Stimulated activated CD8-positive, alpha-beta memory T cell treated with anti-CD3 and anti-CD28 coated beads, Interleukin-7, amount 100 ng/mL, for 24 hours (primary cell): ENCODE data around the gene TTLL6.
"Not testable (repeated sequence)": the region's sequence is repeated elsewhere in the genome, so short reads cannot be mapped to it uniquely, and the experiment has no call there.

ENCODE experiments used
- DNase-seq: peaks from one replicate; pipeline ENCODE4 v3.0.0-alpha.2; 2020; ENCODE audit warnings: low read depth

Gene TTLL6

GRCh38 chr17:48816774-48817590 lies at the start of gene TTLL6:
Gene TTLL6 (minus strand): TSS chr17:48817229. CDS start chr17:48817072, 157 bp downstream.
- DNase-seq = peak; percentile 39

DNA sequence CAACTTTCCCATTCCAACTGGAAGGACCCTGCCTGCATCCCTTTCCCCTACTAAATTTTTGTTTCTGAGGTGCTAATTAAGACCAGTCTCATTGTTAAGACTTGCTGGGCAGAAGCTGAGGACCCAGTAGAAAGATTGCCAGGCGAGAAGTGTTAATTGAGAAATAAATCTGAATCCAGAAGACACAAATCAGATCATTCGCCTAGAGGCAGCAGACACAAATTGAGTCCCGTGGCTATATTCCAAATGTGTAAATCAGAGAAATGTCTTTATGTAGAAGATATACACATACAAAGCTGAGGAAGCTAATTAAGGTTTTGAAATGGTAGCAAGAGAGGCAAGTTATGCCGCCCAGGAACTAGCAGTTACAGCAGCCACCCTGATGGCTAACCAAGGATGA lies 43.4 kb upstream of the TTLL6 start:
- no peak for DNase-seq

- DNase-seq = no peak
Observed at GRCh38 chr17:48860034-48860433, 43.0 kb upstream of the TTLL6 start.

GRCh38 chr17:48856122-48856821 lies 39.2 kb upstream of the TTLL6 start:
- DNase-seq = no peak

DNA sequence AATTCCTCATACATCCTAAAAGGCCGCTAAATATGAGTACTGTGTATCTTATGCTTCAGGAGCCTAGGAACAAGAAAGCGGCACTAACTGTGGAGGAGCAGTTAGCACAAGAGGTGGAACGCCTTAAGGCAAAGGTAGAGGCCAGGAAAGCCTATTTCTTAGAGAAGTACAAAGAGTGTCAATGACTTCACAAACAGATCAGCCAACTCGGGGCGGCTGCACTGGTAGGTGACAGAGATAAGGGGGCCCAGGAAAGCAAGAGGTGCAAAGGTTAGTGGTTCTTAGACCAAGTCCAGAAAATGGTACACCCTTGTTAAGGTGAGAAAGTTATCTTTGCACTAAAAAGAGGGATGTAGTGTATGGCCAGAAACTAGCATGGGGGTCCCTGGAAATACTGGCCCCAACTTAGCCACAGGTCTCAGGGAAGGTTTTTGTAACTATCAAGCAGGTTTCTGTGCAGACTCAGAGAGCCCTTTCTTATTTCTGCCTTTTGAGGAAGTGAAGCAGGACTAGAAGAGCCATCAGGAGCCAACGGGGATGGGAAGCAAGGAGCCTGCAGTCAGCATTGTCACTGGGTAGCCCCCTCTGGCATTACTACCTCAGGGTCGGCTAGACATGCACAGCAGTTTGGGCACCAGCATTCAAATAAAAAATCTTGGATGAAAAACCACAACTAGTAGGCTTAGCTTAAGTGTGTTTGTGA lies 37.9 kb upstream of the TTLL6 start:
- DNase-seq = no peak

DNA sequence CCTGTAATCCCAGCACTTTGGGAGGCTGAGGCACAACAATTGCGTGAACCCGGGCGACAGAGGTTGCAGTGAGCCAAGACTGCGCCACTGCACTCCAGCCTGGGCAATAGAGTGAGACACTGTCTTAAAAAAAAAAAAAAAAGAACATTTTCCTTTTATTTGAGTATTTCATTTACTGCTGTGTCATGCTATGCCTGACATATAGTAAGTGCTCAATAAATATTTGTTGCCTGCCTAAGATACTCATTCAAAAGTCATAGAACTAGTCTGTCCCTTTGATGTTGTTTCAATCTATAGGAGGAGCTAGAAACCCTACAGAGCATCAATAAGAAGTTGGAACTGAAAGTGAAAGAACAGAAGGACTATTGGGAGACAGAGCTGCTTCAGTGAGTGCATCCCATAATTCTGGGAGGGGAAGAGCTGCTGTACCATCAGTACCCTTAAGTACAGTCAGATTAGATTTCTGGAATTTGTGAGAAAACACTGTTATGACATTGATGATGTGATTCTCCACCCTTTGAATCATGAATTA lies 33.8 kb upstream of the TTLL6 start:
- DNase-seq = no peak

- no peak for DNase-seq
Observed at GRCh38 chr17:48843187-48843900, 26.3 kb upstream of the TTLL6 start.

DNA sequence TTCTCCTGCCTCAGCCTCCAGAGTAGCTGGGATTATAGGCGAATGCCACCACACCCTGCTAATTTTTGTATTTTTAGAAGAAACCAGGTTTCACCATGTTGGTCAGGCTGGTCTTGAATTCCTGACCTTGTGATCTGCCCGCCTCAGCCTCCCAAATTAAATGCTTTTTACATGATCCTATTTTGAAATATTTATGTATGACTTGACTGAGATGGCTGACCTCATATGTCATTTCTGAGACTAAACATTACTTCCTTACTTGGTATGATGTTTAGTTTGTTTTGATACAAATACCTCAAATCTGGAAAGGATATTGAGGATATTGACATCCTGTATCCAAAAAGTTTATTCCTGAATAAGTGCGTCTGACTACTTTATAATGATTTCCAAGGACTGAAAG lies 25.7 kb upstream of the TTLL6 start:
- DNase-seq = no peak

DNA sequence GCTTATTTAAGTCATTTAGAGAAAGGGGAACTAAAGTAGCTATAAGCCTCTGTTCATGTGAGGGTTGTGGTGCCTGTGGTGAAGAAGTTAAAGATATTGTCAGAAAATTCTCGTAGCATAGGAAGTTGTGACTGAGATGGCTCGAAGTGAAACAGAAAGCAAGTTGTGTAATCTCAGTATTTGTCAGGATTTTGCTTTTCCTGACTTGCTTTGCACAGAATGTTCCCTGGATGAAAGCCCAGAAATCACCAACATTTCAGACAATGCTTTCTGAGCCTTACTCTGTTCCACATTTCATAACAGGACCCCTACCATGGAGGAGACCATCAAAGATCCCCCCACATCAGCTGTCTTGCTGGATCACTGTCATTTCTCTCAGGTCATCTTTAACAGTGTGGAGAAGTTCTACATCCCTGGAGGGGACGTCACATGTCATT lies 24.4 kb upstream of the TTLL6 start:
- DNase-seq = no peak

GRCh38 chr17:48840441-48840840 lies 23.4 kb upstream of the TTLL6 start:
- DNase-seq = no peak

DNA sequence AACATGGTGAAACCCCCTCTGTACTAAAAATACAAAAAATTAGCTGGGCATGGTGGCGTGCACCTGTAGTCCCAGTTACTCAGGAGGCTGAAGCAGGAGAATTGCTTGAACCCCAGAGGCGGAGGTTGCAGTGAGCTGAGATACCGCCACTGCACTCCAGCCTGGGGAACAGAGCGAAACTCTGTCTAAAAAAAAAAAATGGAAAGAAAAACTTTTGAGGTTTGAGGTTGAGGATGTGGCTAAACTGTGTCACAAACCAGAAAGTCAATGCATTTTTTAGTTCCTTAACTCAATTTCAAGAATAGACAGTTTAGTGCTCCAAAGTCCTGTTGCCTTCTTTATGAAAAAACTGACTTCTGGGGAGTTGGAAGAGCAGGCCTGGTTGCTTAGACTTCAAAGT lies 20.4 kb upstream of the TTLL6 start:
- DNase-seq = not testable (repeated sequence)

DNA sequence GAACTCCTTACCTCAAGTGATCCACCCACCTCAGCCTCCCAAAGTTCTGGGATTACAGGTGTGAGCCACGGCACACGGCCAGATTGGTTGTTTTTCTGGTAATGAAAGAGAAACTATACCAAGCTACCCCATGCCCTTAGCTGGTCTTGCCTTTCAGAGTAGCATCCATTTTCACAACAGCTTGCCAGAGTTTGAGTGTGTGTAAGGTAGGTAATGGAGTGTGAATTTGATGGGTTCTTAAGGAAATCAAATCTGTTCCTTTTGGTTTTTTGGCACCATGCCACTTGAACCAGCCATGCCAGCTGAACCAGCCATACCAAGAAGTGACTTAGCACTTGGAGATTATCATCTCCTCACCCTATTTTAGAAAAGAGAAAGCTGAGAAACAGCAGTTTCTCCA lies 18.9 kb upstream of the TTLL6 start:
- DNase-seq = no peak

DNA sequence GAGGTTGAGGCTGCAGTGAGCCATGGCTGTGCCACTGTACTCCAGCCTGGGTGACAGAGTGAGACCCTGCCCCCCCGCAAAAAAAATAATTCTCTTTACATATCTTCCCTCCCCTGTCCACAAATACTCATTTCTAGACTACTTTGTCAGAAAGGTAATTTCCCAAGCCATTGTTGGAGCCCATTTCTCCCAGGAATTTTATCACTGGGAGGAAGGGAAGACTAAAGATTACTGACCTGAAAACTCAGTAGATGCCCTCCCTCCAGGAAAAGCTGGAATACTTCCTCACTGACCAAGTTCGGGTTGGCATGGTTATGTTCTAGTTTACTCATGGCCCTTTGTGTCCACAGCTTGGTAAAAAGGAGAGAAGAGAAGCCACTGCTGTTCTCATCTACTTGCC lies 17.9 kb upstream of the TTLL6 start:
- no peak for DNase-seq

DNA sequence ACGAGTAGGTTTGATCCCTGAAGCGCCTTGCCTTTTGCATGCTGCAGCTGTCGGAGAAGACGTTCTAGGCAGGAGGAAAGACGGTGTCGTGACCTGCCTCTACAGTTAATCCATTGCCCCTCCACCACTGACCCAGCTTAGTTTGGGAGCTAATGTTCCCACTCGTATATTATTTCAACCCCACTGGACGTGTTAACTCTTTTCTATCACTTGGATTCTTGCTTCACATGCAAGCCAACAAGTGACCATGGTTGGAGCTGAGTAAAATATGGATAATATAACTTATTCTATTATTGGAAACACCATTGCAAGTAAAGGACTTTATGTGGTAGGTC lies 14.5 kb upstream of the TTLL6 start:
- no peak for DNase-seq

DNA sequence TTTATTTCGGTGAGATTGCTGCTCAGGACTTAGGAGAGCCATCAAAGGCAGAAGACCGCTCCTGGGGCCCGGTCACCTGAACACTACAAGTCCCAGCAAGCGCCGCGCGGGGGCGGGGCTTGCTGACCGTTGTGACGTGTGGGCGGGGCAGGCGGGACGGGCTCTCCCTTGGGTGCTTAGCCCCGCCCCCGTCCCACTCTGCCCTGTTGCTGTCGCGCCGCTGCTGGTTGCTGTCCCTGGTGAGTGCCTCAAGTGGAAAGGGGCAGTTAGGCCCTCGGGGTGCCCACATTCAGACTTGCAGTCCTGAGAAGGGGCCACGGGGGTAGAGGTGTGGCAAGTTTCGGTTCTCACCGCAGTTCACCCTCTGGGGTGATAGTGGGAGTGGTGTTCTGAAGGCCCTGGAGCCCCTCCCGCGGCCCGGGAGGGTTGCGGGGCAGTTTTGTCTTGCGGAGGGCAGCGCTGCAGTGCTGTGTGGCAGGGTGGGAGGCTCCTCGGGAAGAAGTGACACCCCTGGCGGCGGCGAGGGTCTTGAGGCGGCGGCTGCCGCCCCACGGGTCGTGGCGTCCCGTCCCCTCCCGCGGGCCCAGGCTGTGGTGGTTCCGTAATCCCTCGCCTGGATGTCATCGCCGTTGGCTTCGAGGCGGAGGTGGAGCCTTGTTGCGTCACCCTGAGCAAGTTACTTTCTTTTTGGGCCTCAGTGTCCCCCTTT lies 14.0 kb upstream of the TTLL6 start, which contains the start of gene CALCOCO2:
CALCOCO2 (plus strand) TSS at position 196 of the 709 bp plus-strand sequence. CDS start 10,673 bp downstream, outside the sequence.
- peak; percentile 72 for DNase-seq

GRCh38 chr17:48825446-48826381 lies 8.7 kb upstream of the TTLL6 start:
- DNase-seq = no peak

GRCh38 chr17:48820936-48821335 lies 3.9 kb upstream of the TTLL6 start:
- DNase-seq = not testable (repeated sequence)

- no peak for DNase-seq
Observed at GRCh38 chr17:48819466-48819865, 2.4 kb upstream of the TTLL6 start.

- no peak for DNase-seq
Observed at GRCh38 chr17:48818361-48818841, 1.4 kb upstream of the TTLL6 start.

- DNase-seq = no peak
Observed at GRCh38 chr17:48816438-48816773, 623 bp downstream of the TTLL6 start.
